ENCODE data around the gene BEGAIN.

GRCh38 chr14:100544506-100545141 is 42.6 kb downstream of the BEGAIN start:
- TF ChIP-seq CTCF (IDR thresholded peaks at IDR 0.05) (no peak), POLR2A (IDR thresholded peaks at IDR 0.05) (no peak)

Data from ovary (tissue), 3 donors.